Neural crest cell (in vitro differentiated cells): ENCODE measurements around the gene BICRA. TPM values are rescaled to one million over a fixed set of nuclear protein-coding genes. Genes with fewer than 3 reads are reported as not detected.

Experiments
- DNase-seq: peaks from one replicate; pipeline ENCODE4 v3.0.0; 2021; ENCODE audit warnings: low read depth, mixed read lengths, low spot score
- H3K27ac Mint-ChIP-seq: one replicate; pipeline ENCODE4 v1.8.0; 2021; ENCODE audit warnings: mild to moderate bottlenecking, mixed read lengths; ENCODE audit not compliant: unreplicated experiment
- H3K27me3 Mint-ChIP-seq: 2 replicates; pipeline ENCODE4 v1.8.0; 2021; ENCODE audit warnings: low read depth, mild to moderate bottlenecking, mixed read lengths
- H3K36me3 Mint-ChIP-seq: 2 replicates; pipeline ENCODE4 v1.8.0; 2021; ENCODE audit warnings: low read depth, mild to moderate bottlenecking, mixed read lengths
- H3K4me1 Mint-ChIP-seq: 2 replicates; pipeline ENCODE4 v1.8.0; 2021; ENCODE audit warnings: mixed read lengths
- H3K4me3 Mint-ChIP-seq: one replicate; pipeline ENCODE4 v1.8.0; 2021; ENCODE audit warnings: mild to moderate bottlenecking, mixed read lengths
- H3K9me3 Mint-ChIP-seq: 2 replicates; pipeline ENCODE4 v1.8.0; 2021; ENCODE audit warnings: mixed read lengths
- CTCF ChIP-seq: fragments of 200-600 bp; sonication (generic); conservative IDR thresholded peaks from 2 replicates; pipeline ENCODE4 v1.5.0; 2021; ENCODE audit warnings: antibody characterized with exemption, mild to moderate bottlenecking
- long read RNA-seq: library from polyadenylated mRNA; unstranded; transcript quantifications from one replicate; pipeline ENCODE4 v2.0.0, GENCODE V29; 2020
- total RNA-seq: library from RNA; stranded (reverse); gene quantifications from 2 replicates; pipeline ENCODE4 v1.2.1, GENCODE V29; 2021

The BICRA gene
- total RNA-seq, result 28.5 and 28.9 TPM in 2 replicates
- long read RNA-seq, partial matches to known transcripts, result 0 of 1 reads
- long read RNA-seq, other reads (novel, unspliced or antisense), result 1 of 1 reads

DNA sequence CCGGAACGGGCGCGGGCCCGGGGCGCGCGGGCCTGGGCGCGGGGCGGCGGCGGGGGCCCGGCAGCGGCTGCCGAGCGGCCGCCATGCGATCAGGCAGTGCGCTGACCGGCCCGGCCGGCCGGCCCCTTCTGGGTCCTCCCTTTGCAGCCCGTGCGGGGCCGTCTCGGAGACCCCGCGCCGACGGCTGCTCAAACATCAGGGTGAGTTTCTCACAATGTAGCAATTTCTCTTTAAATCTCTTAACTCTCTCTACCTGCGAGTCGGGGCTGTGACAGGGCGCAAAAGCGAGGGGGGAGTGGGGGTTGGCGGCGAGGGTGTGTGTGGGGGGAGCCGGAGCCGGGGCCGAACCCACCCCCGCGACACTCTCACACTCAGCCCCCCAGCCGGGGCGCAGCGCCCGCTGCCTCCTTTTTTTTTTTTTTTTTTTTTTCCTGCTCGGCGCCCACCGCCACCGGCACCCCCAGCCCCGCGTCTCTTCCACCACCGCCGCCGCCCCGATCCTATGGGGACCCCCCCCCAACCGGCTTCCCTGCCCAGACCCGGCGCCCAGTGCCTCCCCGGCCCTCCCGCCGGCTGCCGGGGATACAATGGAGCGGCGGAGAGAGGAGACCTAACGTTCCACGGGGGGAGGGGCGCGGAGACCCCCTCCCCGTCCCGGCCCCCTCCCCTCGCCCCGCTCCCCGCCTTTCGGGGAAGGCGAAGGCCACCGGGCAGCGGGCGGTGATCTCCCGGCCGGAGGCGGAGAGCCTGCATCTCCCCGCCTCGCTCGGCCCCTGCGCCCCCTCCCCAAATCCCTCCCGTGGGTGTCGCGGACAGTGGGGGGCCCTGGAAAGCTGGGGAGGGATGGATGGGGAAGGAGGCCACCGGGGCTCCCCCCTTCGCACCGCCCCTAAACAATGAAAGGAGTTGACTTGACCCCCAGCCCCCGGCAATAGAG, at the start of gene BICRA:
TSS of gene BICRA (plus strand) at position 166 of the 937 bp plus-strand sequence. CDS start 64,441 bp downstream, outside the sequence.
- Mint-ChIP-seq H3K4me1 (peaks cover 36% of the 10 kb centered on the region), H3K27ac (peak within 1 kb of the TSS; percentile 99), H3K36me3 (no peaks in the 10 kb centered on the region), H3K27me3 (peaks cover 3% of the 10 kb centered on the region), H3K9me3 (no peaks in the 10 kb centered on the region), H3K4me3 (peak within 1 kb of the TSS; percentile 97)
- DNase-seq, result peak; percentile 72
- no peak for TF ChIP-seq CTCF

DNA sequence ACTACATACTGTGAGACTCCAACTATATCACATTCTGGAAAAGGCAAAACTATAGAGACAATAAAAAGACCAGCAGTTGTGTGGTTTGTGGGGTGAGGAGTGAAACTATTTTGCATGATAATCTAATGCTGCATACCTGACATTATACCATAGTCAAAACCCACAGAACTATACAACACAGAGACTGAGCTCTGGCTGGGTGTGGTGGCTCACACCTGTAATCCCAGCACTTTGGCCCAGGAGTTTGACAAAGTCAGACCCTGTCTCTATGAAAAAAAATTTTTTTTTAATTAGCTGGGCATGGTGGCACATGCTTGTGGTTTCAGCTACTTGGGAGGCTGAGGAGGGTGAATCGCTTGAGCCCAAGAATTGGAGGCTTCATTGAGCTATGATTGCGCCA, 47.9 kb upstream of the BICRA start:
- no peak overlapping the region for H3K27ac Mint-ChIP-seq
- H3K36me3 Mint-ChIP-seq, result no peaks in the 10 kb centered on the region
- no peak overlapping the region for H3K4me3 Mint-ChIP-seq
- no peaks in the 10 kb centered on the region for H3K9me3 Mint-ChIP-seq
- TF ChIP-seq CTCF, result no peak
- peaks cover 3% of the 10 kb centered on the region for H3K4me1 Mint-ChIP-seq
- H3K27me3 Mint-ChIP-seq, result peaks cover 2% of the 10 kb centered on the region
- DNase-seq, result no peak

DNA sequence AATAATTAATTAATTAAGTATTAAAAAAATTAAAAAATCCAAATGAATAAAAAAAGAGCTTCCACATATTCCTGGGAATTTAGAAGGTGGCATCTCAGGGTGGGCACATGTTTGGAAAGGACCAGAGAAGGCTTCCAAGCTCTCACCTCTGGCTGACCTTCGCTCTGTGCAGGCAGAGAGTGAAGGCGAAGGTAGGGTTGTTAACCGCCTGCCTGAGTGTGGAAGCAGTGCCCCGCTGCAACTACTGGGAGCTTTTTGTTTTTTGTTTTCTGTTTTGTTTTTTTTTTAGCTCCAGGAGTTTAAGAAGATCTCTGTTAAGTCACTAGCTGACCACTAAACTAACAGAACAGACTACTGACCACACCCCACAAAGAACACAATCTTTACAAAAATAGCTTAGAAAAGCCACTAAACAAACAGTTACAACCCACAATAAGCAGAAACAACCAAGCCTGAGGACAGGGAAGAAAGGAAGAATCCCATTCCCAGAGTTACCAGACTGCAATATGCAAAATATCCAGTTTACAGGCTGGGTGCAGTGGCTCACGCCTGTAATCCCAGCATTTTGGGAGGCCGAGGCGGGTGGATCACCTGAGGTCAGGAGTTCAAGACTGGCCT, 47.4 kb upstream of the BICRA start:
- H3K4me3 Mint-ChIP-seq, result no peak overlapping the region
- no peak for DNase-seq
- H3K27ac Mint-ChIP-seq, result no peak overlapping the region
- TF ChIP-seq CTCF, result no peak
- H3K27me3 Mint-ChIP-seq, result peaks cover 2% of the 10 kb centered on the region
- H3K36me3 Mint-ChIP-seq, result no peaks in the 10 kb centered on the region
- no peaks in the 10 kb centered on the region for H3K9me3 Mint-ChIP-seq
- H3K4me1 Mint-ChIP-seq, result peaks cover 3% of the 10 kb centered on the region

DNA sequence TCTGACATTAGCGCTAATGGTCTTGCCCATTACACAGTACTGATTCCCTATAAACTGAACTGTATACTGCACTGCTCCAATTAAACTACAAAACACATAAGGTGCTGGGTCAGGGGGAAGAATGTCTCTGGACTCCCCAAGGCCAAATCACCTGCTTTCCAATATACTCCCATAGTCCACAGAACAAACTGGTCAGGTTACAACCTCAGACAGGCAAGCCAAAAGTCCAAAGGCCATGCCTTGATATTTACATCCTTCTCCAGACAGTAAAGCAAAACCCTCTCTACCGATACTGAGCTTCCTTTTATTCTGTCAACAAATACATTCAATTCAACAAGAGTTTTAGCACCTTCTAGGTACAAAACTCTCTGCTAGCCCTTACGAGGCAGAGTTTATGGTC, 44.9 kb upstream of the BICRA start:
- Mint-ChIP-seq H3K4me1 (peaks cover 3% of the 10 kb centered on the region), H3K27me3 (no peaks in the 10 kb centered on the region), H3K36me3 (no peaks in the 10 kb centered on the region), H3K9me3 (no peaks in the 10 kb centered on the region), H3K4me3 (no peak overlapping the region), H3K27ac (no peak overlapping the region)
- DNase-seq, result no peak
- no peak for TF ChIP-seq CTCF

- Mint-ChIP-seq H3K27me3 (no peaks in the 10 kb centered on the region), H3K9me3 (no peaks in the 10 kb centered on the region), H3K4me3 (no peak overlapping the region), H3K4me1 (no peaks in the 10 kb centered on the region), H3K27ac (no peak overlapping the region), H3K36me3 (no peaks in the 10 kb centered on the region)
- DNase-seq, result no peak
- TF ChIP-seq CTCF, result no peak
Measured at GRCh38 chr19:47569331-47569730, 39.6 kb upstream of the BICRA start.
